IMR-90 (cell line): ENCODE data around the gene NBPF26. TPM values are rescaled to one million over a fixed set of nuclear protein-coding genes. Genes with fewer than 3 reads are reported as not detected.
"Not testable (repeated sequence)": the region's sequence is repeated elsewhere in the genome, so short reads cannot be mapped to it uniquely, and the experiment has no call there.

ENCODE experiments used
- ATAC-seq: fragments of 200-7000 bp; cut with Tn5 transposase; 2 replicates; pipeline ENCODE4 v1.9.1; 2020; ENCODE audit warnings: low read depth, mild to moderate bottlenecking, moderate library complexity
- BruUV-seq: library from RNA; stranded (reverse); fragments of 400-500 nt; replicated peaks from 2 replicates; lab custom pipeline; 2021; lab: Mats Ljungman, UMichigan
- CTCF ChIA-PET: fragments of 300-600 bp; formaldehyde crosslinking; extraction: SDS; loops from one replicate; lab custom pipeline; 2021; ENCODE audit warnings: antibody characterized with exemption; lab: Yijun Ruan, JAX
- POLR2A ChIA-PET: fragments of 300-600 bp; sonication (Branson Sonifier 250); formaldehyde crosslinking; loops from one replicate; lab custom pipeline; 2022; ENCODE audit warnings: antibody characterized with exemption; ENCODE audit not compliant: unreplicated experiment; lab: Charles Lee
- DNase-seq: peaks from one replicate; pipeline ENCODE4 v3.0.0; 2013
- H2AFZ ChIP-seq: replicated peaks from 2 replicates; pipeline ENCODE3; 2013; ENCODE audit warnings: low read length, mild to moderate bottlenecking; ENCODE audit not compliant: poor library complexity
- H2AK5ac ChIP-seq: 2 replicates; pipeline ENCODE4 v1.6.1; 2013; ENCODE audit warnings: low read depth, low read length, inconsistent platforms
- H2AK9ac ChIP-seq: replicated peaks from 2 replicates; pipeline ENCODE3; 2013; ENCODE audit warnings: mild to moderate bottlenecking, low read depth, low read length, moderate library complexity; ENCODE audit not compliant: poor library complexity
- H2BK120ac ChIP-seq: 2 replicates; pipeline ENCODE4 v1.6.1; 2013; ENCODE audit warnings: low read depth, low read length, inconsistent platforms
- H2BK15ac ChIP-seq: 3 replicates; pipeline ENCODE4 v1.6.1; 2013; ENCODE audit warnings: low read depth, low read length, inconsistent platforms
- H2BK20ac ChIP-seq: 2 replicates; pipeline ENCODE4 v1.6.1; 2013; ENCODE audit warnings: low read depth, mild to moderate bottlenecking, inconsistent platforms, low read length, moderate library complexity
- H2BK5ac ChIP-seq: 2 replicates; pipeline ENCODE4 v1.6.1; 2013; ENCODE audit warnings: mild to moderate bottlenecking, low read depth, low read length, inconsistent platforms; ENCODE audit not compliant: poor library complexity, severe bottlenecking
- H3K14ac ChIP-seq: replicated peaks from 2 replicates; pipeline ENCODE4 v1.6.1; 2013; ENCODE audit warnings: low read depth, low read length, inconsistent platforms
- H3K18ac ChIP-seq: 2 replicates; pipeline ENCODE4 v1.6.1; 2013; ENCODE audit warnings: low read depth, low read length, control low read depth
- H3K23ac ChIP-seq: 2 replicates; pipeline ENCODE4 v1.6.1; 2013; ENCODE audit warnings: low read depth, low read length, inconsistent platforms
- H3K27ac ChIP-seq: 2 replicates; pipeline ENCODE4 v1.5.1; 2013; ENCODE audit warnings: mild to moderate bottlenecking, control low read depth, low read length; ENCODE audit not compliant: insufficient read depth
- H3K27me3 ChIP-seq: 2 replicates; pipeline ENCODE4 v1.6.1; 2013; ENCODE audit warnings: low read length; ENCODE audit not compliant: control insufficient read depth, insufficient read depth
- H3K36me3 ChIP-seq: 2 replicates; pipeline ENCODE4 v1.6.1; 2013; ENCODE audit warnings: low read length, mixed read lengths; ENCODE audit not compliant: control insufficient read depth, insufficient read depth
- H3K4ac ChIP-seq: 2 replicates; pipeline ENCODE4 v1.6.1; 2013; ENCODE audit warnings: low read depth, low read length, inconsistent platforms
- H3K4me1 ChIP-seq: 2 replicates; pipeline ENCODE4 v1.6.1; 2013; ENCODE audit warnings: low read length, mixed read lengths; ENCODE audit not compliant: control insufficient read depth, insufficient read depth
- H3K4me2 ChIP-seq: 2 replicates; pipeline ENCODE4 v1.6.1; 2013; ENCODE audit warnings: low read depth, mild to moderate bottlenecking, control low read depth, low read length, moderate library complexity
- H3K4me3 ChIP-seq: 2 replicates; pipeline ENCODE4 v1.5.1; 2013; ENCODE audit warnings: low read depth, mild to moderate bottlenecking, control low read depth, low read length, moderate library complexity; ENCODE audit not compliant: insufficient read depth
- H3K56ac ChIP-seq: 2 replicates; pipeline ENCODE4 v1.6.1; 2013; ENCODE audit warnings: low read length, inconsistent platforms; ENCODE audit not compliant: insufficient read depth; ENCODE audit errors: extremely low read depth
- H3K79me1 ChIP-seq, 2 experiments: 2 replicates each; pipeline ENCODE4 v1.6.1; 2013; ENCODE audit warnings: low read length in 2 of 2, inconsistent platforms in 1 of 2, low read depth in 1 of 2
- H3K9ac ChIP-seq: 2 replicates; pipeline ENCODE4 v1.6.1; 2013; ENCODE audit warnings: low read depth, low read length, control low read depth
- H3K9me1 ChIP-seq: 2 replicates; pipeline ENCODE4 v1.6.1; 2013; ENCODE audit warnings: low read length, inconsistent platforms; ENCODE audit not compliant: insufficient read depth
- H3K9me3 ChIP-seq: 2 replicates; pipeline ENCODE4 v1.6.1; 2013; ENCODE audit warnings: low read length; ENCODE audit not compliant: control insufficient read depth, insufficient read depth
- H4K20me1 ChIP-seq: 2 replicates; pipeline ENCODE4 v1.6.1; 2013; ENCODE audit warnings: low read length, inconsistent platforms; ENCODE audit not compliant: insufficient read depth
- H4K5ac ChIP-seq: 2 replicates; pipeline ENCODE4 v1.6.1; 2013; ENCODE audit warnings: mild to moderate bottlenecking, low read depth, low read length, control low read depth
- H4K8ac ChIP-seq, 2 experiments: 2 replicates each; pipeline ENCODE4 v1.6.1; 2013; ENCODE audit warnings: low read depth in 2 of 2, low read length in 2 of 2, control low read depth in 1 of 2, inconsistent platforms in 1 of 2
- H4K91ac ChIP-seq: 2 replicates; pipeline ENCODE4 v1.6.1; 2013; ENCODE audit warnings: low read depth, low read length, inconsistent platforms; ENCODE audit not compliant: insufficient read depth
- WGBS, 2 experiments: methylation state at CpG; one replicate each; pipeline versions ENCODE4 v1.1.5 to v1.1.7; 2013; ENCODE audit warnings: missing lambda C conversion rate in 2 of 2; ENCODE audit not compliant: insufficient read length in 1 of 2; ENCODE audit errors: extremely low coverage in 2 of 2; 5-methylcytosine and 5-hydroxymethylcytosine counted together
- dilution Hi-C: fragments of 300-500 bp; cut with HindIII; formaldehyde crosslinking; loops from one replicate; pipeline ENCODE4 v1.14.3; 2018; ENCODE audit warnings: low sequenced_read_pairs; ENCODE audit not compliant: unreplicated experiment
- in situ Hi-C: fragments of 300-500 bp; cut with MboI; formaldehyde crosslinking; loops from 3 replicates; pipeline ENCODE4 v1.14.3; 2019; ENCODE audit warnings: low sequenced_read_pairs, inconsistent platforms, mixed read lengths
- intact Hi-C: fragments of 100-400 bp; cut with micrococcal nuclease; formaldehyde crosslinking; loops from 2 replicates; pipeline ENCODE4 v1.10.0; 2022
- polyA plus RNA-seq, 3 experiments: library from polyadenylated mRNA; depleted of rRNA; stranded (reverse); fragments of >200 nt; gene quantifications; 2 replicates each; pipeline ENCODE4 v1.2.3, GENCODE V29; 2012; ENCODE audit warnings: low replicate concordance in 1 of 3
- total RNA-seq: library from RNA; depleted of rRNA; stranded (reverse); fragments of >200 nt; gene quantifications from 2 replicates; pipeline ENCODE4 v1.2.3, GENCODE V29; 2012

NBPF26 gene
- total and polyA plus RNA-seq, 2 of the 4 experiments (the other 2 are of a cell fraction): 11.3 to 13.1 TPM

DNA sequence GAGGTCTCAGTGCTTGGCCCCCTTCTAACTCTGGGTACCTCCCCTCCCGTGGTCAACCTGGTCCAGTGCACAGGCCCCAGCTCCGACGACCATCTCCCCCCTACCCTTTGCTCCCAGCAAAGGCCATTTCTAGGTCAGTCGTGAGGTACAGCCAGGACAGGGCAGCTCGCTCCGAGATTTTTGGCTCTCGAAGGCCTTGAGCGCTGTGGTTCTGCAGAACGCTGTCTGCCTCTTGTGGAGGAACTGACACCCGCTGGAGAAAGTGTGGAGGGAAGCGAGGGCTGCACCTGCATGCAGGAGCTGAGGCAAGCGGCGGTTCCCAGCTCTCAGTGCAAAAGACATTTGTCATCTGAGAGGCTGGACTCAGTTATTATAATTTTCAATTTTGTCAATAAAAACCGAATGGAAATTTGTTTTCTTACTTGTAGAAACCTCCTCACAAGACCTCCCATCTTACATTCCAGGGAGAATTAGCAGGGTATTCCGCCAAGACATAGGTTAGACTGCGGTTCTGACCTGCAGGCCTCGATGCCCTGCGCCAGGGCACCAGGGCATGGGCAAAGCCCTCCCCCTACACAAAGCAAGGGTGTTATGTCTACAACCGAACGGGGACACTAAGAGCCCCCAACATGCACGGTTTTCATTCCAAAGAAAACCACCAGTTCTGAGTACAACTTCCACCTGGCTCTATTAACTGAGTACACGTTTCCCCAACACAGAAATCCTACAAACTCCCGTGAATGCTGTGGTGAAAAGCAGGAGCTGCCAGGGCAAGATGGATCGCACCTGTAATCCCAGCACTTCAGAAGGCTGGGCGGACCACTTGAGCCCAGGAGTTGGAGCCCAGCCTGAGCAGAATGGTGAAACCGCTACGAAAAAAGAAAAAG, 125.9 kb downstream of the NBPF26 start:
- dilution Hi-C loops, CTCF ChIA-PET, H3K23ac ChIP-seq: not testable (repeated sequence)

DNA sequence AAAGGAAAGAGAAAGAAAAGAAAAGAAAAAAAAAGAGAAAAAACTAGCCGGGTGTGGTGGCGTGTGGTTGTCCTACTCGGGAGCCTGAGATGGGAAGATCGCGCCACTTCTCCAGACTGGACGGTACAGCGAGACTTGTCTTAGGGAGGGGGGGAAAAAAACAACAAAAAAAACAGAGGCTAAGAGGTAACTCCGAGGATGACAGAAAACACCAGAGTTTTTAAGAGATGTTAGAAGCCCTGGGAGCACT, 126.5 kb downstream of the NBPF26 start:
- no CpG with 5 or more reads among the region's 8 CpGs for WGBS, 2 experiments
- BruUV-seq: not testable (repeated sequence)

More for the DNA sequence above, 125.9 kb downstream of the NBPF26 start:
- H2BK15ac ChIP-seq, H2BK5ac ChIP-seq, H3K14ac ChIP-seq, H3K56ac ChIP-seq, H3K9me3 ChIP-seq, H3K4me2 ChIP-seq, H4K5ac ChIP-seq, POLR2A ChIA-PET, H2BK120ac ChIP-seq, H2AK5ac ChIP-seq, H3K4me3 ChIP-seq, DNase-seq, H4K8ac ChIP-seq, H3K27ac ChIP-seq, H3K36me3 ChIP-seq, H3K79me1 ChIP-seq, BruUV-seq, H3K4me1 ChIP-seq, H3K27me3 ChIP-seq, H3K9me1 ChIP-seq, H2AK9ac ChIP-seq, H3K18ac ChIP-seq, H3K9ac ChIP-seq, ATAC-seq, H2BK20ac ChIP-seq, in situ Hi-C loops, H4K20me1 ChIP-seq, H4K91ac ChIP-seq, H2AFZ ChIP-seq, H3K4ac ChIP-seq, intact Hi-C loops: not testable (repeated sequence)
- no CpG with 5 or more reads among the region's 27 CpGs for WGBS, 2 experiments

More for the DNA sequence above, 126.5 kb downstream of the NBPF26 start:
- H3K4ac ChIP-seq, H3K23ac ChIP-seq, POLR2A ChIA-PET, CTCF ChIA-PET, H3K18ac ChIP-seq, H4K8ac ChIP-seq, dilution Hi-C loops, H2AK5ac ChIP-seq, H2AFZ ChIP-seq, H2BK5ac ChIP-seq, ATAC-seq, H3K36me3 ChIP-seq, H3K9me3 ChIP-seq, H2BK120ac ChIP-seq, H3K9me1 ChIP-seq, H3K79me1 ChIP-seq, H3K4me1 ChIP-seq, H3K14ac ChIP-seq, H3K27ac ChIP-seq, H4K91ac ChIP-seq, H3K27me3 ChIP-seq, in situ Hi-C loops, H4K20me1 ChIP-seq, H2BK15ac ChIP-seq, H3K56ac ChIP-seq, intact Hi-C loops, H2BK20ac ChIP-seq, H3K9ac ChIP-seq, H4K5ac ChIP-seq, H2AK9ac ChIP-seq: not testable (repeated sequence)
- peak; percentile 65 for DNase-seq
- Histone ChIP-seq H3K4me3 (peak overlapping the region; percentile 56; the same call in 1 of the 2 replicates), H3K4me2 (peak overlapping the region; percentile 86)
